Measurements from ENCODE around the gene FAM229B. TPM values are rescaled to one million over a fixed set of nuclear protein-coding genes. Genes with fewer than 3 reads are reported as not detected.

Gene FAM229B
- total RNA-seq, 4 donors from 2014 or later, result 9.5 to 26.1 (median 13.8) TPM

DNA sequence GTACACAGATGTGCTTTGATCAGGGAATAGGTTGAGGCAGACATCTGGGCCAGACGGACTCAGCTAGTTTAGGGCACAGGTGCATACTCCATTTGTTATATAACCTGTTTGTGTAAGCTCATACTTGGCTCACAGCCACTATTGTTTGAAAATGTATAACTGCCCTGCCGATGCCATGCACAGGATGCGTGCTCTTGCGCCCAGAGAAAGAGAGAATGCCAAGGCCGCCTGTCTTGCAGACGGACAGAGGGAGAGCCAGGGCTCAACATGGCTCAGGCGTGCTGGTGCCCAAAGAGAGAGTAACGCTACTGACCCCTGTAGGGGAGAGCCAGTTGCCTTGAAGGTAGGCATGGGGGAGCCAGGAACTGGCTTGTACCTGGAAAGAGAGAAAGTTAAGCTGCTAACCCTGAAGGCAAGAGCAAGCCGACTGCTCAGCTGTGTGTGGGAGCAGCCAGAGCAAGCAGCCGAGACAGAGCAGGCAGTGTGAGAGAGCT lies 57.7 kb downstream of the FAM229B start:
- Histone ChIP-seq H3K4me3 (no peak overlapping the region), H3K27ac (peak overlapping the region in 3 of 4 donors; percentile 39 to 63 (median 58)), H3K9me3 (no peaks in the 10 kb centered on the region), H3K27me3 (no peaks in the 10 kb centered on the region), H3K36me3 (peaks cover 12 to 93% of the 10 kb centered on the region in 2 donors), H3K4me1 (peaks cover 3 to 25% (median 6%) of the 10 kb centered on the region in 3 donors)
- ATAC-seq, result no peak
- 56 to 89% methylated on average over 3 to 5 of the region's 10 CpGs for WGBS, 2 donors (ENCODE audit: low coverage in 1 of 2)
- no peak for TF ChIP-seq EP300 (IDR thresholded peaks at IDR 0.05)

DNA sequence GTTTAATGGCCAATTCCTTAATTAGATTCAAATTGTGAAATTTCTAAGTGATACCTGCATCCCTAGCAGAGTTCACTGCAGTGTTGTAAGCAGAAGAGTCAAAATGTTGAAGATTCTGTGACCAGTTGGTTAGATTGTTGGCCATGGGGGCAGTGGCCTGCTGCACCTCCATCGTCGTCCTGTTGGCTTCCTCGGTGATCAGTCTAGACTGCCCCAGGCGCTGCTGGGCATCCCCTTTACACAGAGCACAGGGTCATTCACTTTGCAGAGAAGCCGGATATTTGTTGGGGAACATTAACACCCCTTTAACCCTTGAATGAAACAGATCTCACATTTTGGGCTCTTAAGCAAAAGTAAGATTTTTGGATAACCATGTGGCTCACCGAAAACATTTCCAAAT lies 60.7 kb downstream of the FAM229B start:
- no peaks in the 10 kb centered on the region for H3K9me3 ChIP-seq
- peaks cover 3 to 43% (median 14%) of the 10 kb centered on the region in 3 donors for H3K4me1 ChIP-seq
- H3K4me3 ChIP-seq, result no peak overlapping the region
- ATAC-seq, result no peak
- 83 to 92% methylated on average over 2 to 5 of the region's 6 CpGs for WGBS, 2 donors (ENCODE audit: low coverage in 1 of 2)
- peaks cover 9 to 73% of the 10 kb centered on the region in 2 donors for H3K36me3 ChIP-seq
- TF ChIP-seq, protein P1, sequence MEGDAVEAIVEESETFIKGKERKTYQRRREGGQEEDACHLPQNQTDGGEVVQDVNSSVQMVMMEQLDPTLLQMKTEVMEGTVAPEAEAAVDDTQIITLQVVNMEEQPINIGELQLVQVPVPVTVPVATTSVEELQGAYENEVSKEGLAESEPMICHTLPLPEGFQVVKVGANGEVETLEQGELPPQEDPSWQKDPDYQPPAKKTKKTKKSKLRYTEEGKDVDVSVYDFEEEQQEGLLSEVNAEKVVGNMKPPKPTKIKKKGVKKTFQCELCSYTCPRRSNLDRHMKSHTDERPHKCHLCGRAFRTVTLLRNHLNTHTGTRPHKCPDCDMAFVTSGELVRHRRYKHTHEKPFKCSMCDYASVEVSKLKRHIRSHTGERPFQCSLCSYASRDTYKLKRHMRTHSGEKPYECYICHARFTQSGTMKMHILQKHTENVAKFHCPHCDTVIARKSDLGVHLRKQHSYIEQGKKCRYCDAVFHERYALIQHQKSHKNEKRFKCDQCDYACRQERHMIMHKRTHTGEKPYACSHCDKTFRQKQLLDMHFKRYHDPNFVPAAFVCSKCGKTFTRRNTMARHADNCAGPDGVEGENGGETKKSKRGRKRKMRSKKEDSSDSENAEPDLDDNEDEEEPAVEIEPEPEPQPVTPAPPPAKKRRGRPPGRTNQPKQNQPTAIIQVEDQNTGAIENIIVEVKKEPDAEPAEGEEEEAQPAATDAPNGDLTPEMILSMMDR (IDR thresholded peaks at IDR 0.05), result no peak
- TF ChIP-seq POLR2A (IDR thresholded peaks at IDR 0.05), result no peak
- no peak for TF ChIP-seq EP300 (IDR thresholded peaks at IDR 0.05)
- TF ChIP-seq POLR2AphosphoS5 (IDR thresholded peaks at IDR 0.05), result no peak
- H3K27ac ChIP-seq, result peak overlapping the region in 3 of 4 donors; percentile 55 to 74 (median 63)
- H3K27me3 ChIP-seq, result no peaks in the 10 kb centered on the region

DNA sequence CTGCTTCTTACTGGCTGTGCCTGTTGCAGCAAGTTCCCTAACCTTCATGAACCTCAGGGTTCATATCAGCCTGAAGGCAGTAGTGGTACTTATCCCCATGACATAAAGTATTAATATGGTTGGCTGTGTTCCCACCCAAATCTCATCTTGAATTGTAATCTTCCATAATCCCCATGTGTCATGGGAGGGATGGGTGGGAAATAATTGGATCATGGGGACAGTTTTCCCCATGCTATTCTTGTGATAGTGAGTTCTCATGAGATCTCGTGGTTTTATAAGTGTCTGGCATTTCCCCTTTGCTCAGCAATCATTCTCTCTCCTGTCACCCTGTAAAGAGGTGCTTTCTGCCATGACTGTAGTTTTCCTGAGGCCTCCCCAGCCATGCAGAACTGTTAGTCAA lies 61.8 kb downstream of the FAM229B start:
- no peak for ATAC-seq
- Histone ChIP-seq H3K27me3 (no peaks in the 10 kb centered on the region), H3K4me3 (no peak overlapping the region), H3K36me3 (peaks cover 6 to 73% of the 10 kb centered on the region in 2 donors), H3K4me1 (peaks cover 3 to 43% (median 14%) of the 10 kb centered on the region in 3 donors), H3K9me3 (no peaks in the 10 kb centered on the region), H3K27ac (peak overlapping the region; percentile 74 to 89 (median 78))
- no peak for TF ChIP-seq EP300 (IDR thresholded peaks at IDR 0.05)
- WGBS, 2 donors (ENCODE audit: low coverage in 1 of 2), result 0 to 17% methylated on average over 1 of the region's 1 CpG

DNA sequence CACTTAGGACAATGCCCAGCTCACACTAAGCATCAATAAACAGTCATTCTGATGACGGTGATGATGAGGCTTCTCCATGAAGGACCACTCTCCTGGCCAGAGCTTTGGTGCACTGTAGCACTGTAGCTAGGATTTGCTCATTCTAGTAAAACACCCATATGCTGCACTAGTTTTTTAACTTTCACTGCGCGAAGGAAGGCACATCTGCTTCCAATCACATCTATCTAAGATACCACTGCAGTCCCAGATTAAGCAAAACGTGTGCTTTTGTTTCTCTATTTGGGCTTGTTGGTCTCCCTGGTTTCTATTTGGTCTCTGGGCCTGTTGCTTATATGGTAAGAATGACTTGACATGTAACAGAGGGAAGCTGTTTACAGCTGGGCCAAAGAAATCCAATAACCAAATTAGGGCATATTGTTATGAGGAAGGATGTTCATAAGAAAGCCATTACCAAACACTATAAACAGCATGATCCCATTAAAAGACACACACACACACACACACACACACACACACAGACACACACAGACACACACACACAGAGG lies 62.4 kb downstream of the FAM229B start:
- Histone ChIP-seq H3K27ac (peak overlapping the region; percentile 74 to 89 (median 78)), H3K4me1 (peaks cover 3 to 39% (median 14%) of the 10 kb centered on the region in 3 donors), H3K9me3 (no peaks in the 10 kb centered on the region), H3K4me3 (no peak overlapping the region), H3K27me3 (no peaks in the 10 kb centered on the region), H3K36me3 (peaks cover 4 to 73% of the 10 kb centered on the region in 2 donors)
- TF ChIP-seq EP300 (IDR thresholded peaks at IDR 0.05) (no peak), POLR2AphosphoS5 (IDR thresholded peaks at IDR 0.05) (no peak), POLR2A (IDR thresholded peaks at IDR 0.05) (no peak)
- TF ChIP-seq, protein P1 (IDR thresholded peaks at IDR 0.05), result no peak
- ATAC-seq, result peak; percentile 74
- 0 to 18% methylated on average over 3 to 4 of the region's 4 CpGs for WGBS, 2 donors (ENCODE audit: low coverage in 1 of 2)

DNA sequence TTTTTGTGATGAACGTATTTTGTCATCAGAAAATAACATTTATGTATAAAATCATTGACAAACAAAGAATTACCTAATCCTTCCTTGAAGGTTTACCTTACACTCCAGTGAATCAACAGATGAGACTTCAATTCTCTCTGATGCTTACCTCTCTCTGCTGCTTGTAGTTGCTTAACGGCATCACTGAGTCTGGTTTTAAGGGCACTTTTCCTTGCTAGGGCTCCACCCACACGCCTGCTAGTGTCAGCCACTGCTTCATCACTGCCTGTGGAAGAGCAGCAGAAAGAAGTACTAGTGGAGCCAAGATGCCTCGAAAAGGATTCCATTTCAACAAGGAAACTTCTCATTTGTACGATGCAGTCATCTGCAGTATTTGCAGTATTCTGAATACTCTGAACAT lies 63.0 kb downstream of the FAM229B start:
- Histone ChIP-seq H3K27ac (peak overlapping the region; percentile 74 to 89 (median 78)), H3K4me1 (peaks cover 3 to 39% (median 14%) of the 10 kb centered on the region in 3 donors), H3K9me3 (no peaks in the 10 kb centered on the region), H3K36me3 (peaks cover 4 to 73% of the 10 kb centered on the region in 2 donors), H3K27me3 (no peaks in the 10 kb centered on the region), H3K4me3 (no peak overlapping the region)
- TF ChIP-seq, protein P1 (IDR thresholded peaks at IDR 0.05), result peak in 1 of 4 experiments; percentile 18
- TF ChIP-seq EP300 (IDR thresholded peaks at IDR 0.05), result no peak
- no peak for TF ChIP-seq POLR2A (IDR thresholded peaks at IDR 0.05)
- TF ChIP-seq POLR2AphosphoS5 (IDR thresholded peaks at IDR 0.05), result no peak
- WGBS, 2 donors (ENCODE audit: low coverage in 1 of 2), result 18 to 20% methylated on average over 4 to 5 of the region's 5 CpGs
- ATAC-seq, result peak; percentile 62

Other genes starting within 250 kb of the FAM229B start
- 100 to 1,000 TPM in 1 of 4 donors, 10 to 100 TPM in 3; 58.6 to 101 (median 69.9) TPM for gene FYN, start 214.1 kb upstream of the FAM229B start, total RNA-seq
- gene CCN6, start 33.5 kb upstream of the FAM229B start, total RNA-seq, result not detected
- gene TUBE1, start 109 bp upstream of the FAM229B start, total RNA-seq, result 10 to 100 TPM; 17.5 to 58.2 (median 31.6) TPM
- 100 to 1,000 TPM; 240 to 305 (median 265) TPM for gene LAMA4, start 167.0 kb downstream of the FAM229B start, total RNA-seq

All from gastroesophageal sphincter (tissue), 4 donors.